ENCODE results near the gene NRXN2.
A peak's percentile ranks its signal among the peaks of the same experiment; 100 is the strongest.

The NRXN2 gene

GRCh38 chr11:64643920-64644646, 78.9 kb downstream of the NRXN2 start:
- DNase-seq, result no peak

DNA sequence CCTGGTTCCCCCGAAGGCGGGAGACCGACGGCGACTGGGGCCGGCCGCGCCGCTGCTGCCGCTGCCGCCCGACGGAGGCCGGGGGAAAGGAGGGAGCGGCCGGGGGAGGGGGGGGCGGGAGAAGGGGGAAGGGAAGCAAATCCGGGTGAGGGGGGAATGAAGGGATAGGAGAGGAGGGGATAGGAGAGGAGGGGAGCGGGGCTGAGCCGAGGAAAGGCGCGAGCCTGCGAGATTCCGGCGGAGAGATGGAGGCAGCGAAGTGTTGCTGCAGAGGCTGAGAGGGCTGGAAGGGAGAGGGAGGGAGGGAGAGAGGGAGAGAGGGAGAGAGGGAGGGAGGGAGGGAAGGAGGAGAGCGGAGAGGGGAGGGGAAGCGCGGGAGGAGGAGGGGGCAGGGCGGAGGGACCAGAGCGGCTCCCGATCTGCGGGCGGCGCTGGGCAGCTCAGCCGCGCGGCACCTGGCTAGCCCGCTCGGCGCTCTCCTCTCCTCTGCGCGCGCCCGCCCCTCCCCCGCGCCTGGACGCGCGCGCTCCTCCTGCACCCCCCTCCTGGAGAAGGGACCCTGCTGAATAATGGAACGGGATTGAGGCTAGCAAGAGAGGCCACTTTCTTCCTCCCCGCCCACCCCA, 79.6 kb downstream of the NRXN2 start:
- DNase-seq, result peak; percentile 73

- DNase-seq, result no peak
Observed at GRCh38 chr11:64642871-64643255, 80.1 kb downstream of the NRXN2 start.

GRCh38 chr11:64642418-64642735, 80.6 kb downstream of the NRXN2 start:
- DNase-seq, result no peak

GRCh38 chr11:64641596-64642417, 81.2 kb downstream of the NRXN2 start:
- DNase-seq, result no peak

GRCh38 chr11:64639885-64640284, 83.1 kb downstream of the NRXN2 start:
- DNase-seq, result no peak

GRCh38 chr11:64638829-64639228, 84.2 kb downstream of the NRXN2 start:
- no peak for DNase-seq

GRCh38 chr11:64638018-64638665, 84.9 kb downstream of the NRXN2 start:
- DNase-seq, result no peak

DNA sequence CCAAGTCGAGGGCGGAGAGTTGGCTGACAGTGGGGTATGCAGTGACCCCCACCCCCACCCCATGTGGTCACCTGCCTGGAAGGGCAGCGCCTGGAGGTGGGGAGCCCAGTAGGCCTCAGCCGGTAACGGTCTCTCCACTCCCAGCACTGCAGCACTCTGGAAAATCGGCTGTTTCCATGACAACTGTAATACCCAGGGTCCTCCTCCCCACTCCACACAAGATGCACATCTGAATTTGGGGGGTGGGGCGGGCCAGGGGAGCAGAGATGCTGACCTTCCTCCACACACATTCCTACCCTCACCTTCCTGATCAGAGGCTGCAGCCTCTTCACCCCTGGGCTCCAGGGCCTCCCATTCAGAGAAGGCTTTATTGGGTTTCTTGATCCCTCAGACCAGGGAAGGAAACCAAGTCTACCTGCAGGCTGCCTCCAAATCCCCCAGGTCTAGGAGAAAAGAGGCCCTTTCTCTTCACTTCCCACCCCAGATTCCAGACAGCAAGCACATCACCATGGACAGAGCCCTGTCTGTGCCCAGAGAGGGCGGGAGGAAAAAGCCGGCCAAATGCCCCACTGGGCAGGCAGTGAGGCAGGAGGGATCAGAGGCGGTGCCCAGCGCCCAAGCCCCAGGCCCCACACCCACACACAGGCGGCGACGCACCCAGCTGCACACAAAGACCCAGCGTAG, 85.5 kb downstream of the NRXN2 start:
- DNase-seq, result no peak

- DNase-seq, result no peak
Observed at GRCh38 chr11:64633555-64634159, 89.3 kb downstream of the NRXN2 start.

GRCh38 chr11:64632654-64633053, 90.3 kb downstream of the NRXN2 start:
- DNase-seq, result no peak

DNA sequence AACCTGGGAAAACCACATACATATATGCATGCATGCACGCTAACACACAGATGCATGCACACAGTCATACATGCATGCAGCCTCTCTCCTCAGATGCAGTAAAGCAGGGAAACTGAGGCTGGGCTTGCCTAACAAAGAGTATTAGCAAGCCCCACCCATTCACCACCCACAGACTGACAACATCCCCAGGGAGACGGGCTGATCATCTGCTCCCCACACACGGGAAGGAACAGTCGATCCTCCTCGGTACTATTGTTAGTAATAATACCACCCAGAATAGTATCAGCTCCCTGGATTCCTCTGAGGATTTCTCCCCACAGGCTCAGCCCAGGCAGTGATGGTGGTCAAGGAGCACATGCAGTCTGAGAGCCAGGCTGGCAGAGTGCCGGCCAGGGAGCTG, 90.8 kb downstream of the NRXN2 start:
- no peak for DNase-seq

DNA sequence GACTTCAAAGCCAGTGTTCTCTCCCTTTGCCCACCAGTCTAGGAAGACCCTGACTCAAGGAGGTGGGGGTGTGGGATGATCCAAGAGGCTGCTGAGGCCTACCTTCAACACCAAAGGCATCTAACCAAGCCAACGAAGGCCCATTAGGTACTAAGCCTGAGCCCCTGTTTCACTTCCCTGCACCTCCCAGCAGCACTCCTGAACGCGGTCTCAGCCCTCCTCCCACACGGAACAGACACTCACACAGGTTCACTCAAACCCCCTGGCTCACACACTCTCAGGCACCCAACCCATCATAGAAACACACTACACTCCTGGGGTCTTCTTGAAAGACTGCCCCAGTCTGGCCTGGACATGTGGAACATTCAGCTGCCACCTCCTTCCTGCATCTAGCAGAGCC, 91.3 kb downstream of the NRXN2 start:
- DNase-seq, result no peak

DNA sequence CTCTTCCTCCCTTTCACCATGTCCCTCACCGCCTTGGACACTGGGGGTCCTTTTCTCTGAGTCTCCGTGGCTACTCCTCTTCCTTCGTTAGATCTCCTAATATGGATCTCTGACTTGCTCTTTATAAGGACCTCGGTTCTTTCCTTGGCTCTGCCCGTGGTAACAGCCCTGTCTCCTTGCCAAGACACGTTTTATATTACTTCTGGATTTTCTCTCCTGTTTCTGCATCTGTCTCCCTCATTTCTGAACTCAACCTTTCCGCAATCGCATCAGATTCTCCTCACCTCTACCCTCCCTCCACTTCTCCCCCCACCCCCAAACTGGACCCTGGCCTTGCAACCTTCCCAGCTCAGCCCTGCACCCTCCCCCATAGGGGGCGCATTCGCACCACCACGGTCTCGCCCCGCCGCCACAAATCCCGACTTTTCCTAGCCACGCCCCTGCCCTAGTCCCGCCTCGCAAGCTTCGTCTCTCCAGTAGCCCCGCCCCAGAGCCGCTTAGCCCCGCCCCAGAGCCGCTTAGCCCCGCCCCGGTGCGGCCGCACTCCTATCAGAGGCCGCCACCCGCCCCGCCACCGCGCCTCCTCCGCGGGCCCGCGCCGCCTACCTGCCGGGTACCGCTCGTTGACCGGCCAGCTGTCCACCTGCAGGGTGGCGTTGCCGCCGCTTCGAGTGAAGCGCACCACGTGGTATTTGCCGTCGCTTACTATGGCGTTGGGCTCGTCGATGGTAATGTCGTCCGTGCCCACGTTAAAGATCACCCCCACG, 93.0 kb downstream of the NRXN2 start:
- DNase-seq, result no peak

- DNase-seq, result no peak
Observed at GRCh38 chr11:64629103-64629502, 93.9 kb downstream of the NRXN2 start.

- no peak for DNase-seq
Observed at GRCh38 chr11:64628596-64628995, 94.4 kb downstream of the NRXN2 start.

DNA sequence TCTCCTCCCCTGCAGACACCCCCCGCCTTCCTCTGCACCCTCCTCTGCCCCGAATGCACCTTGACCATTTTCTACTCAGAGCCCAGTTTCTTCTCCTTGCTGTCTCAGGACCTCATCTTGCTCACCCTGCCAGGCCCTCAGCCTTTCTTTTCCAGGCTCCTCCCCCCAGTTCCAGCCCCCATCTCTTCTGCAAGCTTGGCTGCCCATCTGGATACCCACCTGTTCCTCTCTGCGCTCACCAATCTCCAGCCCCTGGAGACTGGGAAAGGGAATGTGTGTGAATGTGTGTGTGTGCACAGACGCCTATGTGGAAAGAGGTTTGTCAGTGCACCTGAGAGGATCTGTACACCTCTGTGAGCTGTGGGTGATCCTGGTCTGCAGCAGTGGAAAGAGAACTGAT, 95.6 kb downstream of the NRXN2 start:
- DNase-seq, result no peak

GRCh38 chr11:64626637-64627036, 96.4 kb downstream of the NRXN2 start:
- DNase-seq, result no peak

DNA sequence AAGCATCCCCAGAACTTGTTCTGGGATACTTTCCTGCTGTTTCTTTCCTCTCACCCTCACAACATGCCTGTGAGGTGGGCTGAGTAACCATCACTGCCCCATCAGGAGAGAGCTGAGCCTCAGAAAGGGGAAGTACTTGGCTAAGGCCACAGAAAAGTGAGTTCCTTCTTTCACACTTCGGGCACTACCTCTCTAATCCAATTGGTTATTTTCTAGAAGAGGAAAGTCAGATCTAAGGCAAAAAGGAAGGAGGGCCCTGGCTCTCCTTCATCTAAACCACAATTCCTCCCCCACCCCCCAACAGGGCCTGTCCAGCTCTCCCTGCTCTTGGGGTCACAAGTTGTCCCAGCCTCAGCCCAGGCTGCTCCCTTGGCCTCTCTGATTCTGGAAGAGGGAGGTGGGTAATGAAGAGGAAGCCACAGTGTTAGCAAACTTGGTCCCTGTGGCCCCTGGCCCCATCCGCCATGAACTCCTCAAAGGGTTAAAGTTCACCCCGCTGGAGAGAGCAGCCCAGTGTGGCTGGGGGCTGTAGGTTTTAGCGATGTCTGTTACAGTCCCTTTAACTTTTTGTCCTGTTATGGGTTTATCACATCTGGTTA, 98.0 kb downstream of the NRXN2 start:
- no peak for DNase-seq

DNA sequence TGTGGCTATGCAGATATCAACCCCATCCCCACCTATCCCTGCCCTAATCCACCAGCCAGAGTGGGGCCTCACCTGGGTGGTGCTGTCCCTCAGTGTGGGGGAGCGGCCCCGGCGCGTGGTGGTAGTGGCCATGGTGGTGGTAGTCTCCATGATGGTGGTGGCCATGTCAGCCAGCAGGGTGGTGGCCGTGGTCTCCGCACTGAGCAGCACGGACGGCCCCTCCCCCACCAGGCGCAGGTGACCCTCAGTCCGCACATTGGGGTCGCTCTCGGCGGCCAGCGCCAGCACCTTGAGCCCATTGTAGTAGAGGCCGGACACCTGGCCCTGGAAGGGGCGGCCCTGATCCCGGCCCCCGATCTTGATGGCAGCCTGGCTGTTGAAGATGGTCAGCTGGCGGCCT, 100.3 kb downstream of the NRXN2 start:
- no peak for DNase-seq

DNA sequence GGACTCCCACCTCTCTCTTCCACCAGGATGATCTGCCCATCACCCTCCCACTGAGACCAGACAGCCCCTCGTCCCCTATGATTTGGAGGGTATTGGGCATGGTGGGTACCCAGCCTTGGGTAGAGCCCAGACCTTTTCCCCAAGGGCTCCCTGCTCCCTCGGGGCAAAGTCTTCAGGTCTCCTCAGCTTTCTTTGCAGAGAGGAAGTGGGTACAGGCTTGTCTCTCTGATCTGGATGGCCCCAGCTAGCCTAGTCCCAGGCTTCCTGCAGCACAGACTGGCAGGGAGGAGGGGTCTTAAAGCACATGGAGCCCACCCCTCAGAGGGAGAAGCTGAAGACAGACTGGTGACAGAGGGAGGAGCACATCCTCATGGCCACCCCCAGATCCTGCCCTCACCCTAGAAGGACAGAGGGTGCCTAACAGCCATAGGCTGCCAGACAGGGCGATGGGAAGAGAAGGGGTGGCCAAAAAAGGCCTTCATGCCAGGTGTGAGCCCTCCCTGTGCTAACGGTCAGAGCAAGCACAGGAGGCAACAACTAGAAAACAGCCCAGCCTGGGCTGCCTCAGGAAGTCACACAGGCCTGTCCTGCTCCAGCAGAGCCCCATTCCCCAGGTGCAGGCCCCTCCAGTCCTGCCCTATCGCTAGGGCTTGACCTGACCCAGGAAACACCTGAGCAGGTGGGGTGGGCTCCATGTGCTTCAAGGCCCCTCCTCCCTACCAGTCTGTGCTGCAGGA, 101.5 kb downstream of the NRXN2 start:
- DNase-seq, result no peak
